NCI-H524 (cell line): ENCODE results near the gene RAB15.

Experiments
- DNase-seq, 2 experiments: peaks; one replicate each; lab custom pipeline; 2025; lab: John Stamatoyannopoulos, UW

Gene RAB15

DNA sequence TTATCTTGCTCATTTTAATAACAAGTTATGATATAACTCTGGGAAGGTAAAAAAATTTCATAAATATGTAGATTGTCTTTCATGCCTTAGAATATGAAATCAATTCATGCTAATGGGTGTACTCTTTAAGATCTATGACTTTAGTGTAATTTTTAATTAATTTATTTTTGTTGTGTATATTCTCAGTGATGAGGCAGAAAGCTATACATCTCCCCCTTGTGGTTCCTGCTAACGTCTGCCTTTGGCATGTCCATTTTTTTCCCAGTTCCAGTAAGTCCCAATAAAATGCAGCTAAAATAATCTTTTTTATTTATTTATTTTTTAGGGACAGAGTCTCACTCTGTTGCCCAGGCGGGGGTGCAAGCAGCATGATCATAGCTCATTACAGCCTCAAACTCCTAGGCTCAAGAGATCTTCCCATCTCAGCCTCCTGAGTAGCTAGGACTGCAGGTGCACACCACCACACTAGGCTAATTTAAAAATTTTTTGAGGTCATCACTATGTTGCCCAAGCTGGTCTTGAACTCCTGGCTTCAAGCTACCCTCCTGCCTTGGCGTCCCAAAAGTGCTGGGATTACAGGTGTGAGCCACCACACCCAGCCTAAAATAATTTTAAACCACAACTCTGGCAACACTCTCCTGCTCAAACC is 61.2 kb downstream of the RAB15 start:
- DNase-seq: peak in 1 of 2 experiments; percentile 54

DNA sequence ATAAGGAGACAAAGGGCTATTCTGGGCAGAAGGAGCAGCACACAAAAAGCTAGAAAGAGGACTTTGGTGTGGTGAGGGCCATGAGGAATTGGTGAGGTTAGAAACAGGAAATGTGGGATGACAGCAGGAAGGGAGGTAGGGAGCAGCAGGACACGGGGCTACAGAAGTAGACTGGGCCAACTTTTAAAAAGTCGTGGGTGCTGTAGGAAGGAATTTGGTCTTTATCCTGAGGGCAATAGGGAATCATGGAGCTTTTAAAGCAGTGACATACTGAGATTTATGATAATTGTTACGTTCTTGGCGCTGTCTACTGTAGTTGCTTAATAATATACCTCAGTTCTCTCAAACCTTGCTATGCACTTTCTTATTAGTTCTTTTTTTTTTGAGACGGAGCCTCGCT is 66.1 kb downstream of the RAB15 start:
- no peak for DNase-seq

DNA sequence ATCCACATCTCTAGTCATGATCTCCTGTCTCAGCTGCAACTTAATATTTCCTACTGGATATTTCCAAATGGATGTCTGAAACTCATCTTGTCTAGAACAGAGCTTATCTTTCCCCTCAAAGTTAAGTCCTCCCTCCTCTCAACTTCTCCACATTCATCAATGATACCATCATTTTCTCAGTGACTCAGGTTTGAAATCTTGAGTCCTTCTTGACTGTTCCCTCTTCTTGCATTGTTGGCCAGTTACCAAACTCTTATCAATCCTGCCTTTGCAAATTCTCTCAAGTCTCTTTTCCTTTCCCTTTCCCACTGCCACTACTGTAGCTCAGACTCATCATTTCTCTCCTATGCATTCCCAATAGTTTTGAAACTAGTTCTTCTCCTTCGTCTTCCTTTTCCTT is 72.2 kb downstream of the RAB15 start:
- DNase-seq: no peak
